Lower lobe of right lung (tissue), 2 donors: Measurements from ENCODE around the gene TENM3. TPM values are rescaled to one million over a fixed set of nuclear protein-coding genes. Genes with fewer than 3 reads are reported as not detected.

Source experiments
- ATAC-seq, 2 donors: fragments of 200-7000 bp; cut with Tn5 transposase; one replicate each; pipeline ENCODE4 v1.9.1; 2020 to 2022; ENCODE audit warnings: mild to moderate bottlenecking in 2 of 2, moderate library complexity in 2 of 2
- DNase-seq: peaks from one replicate; pipeline ENCODE4 v3.0.0-alpha.2; 2020
- H3K27ac ChIP-seq: fragments of 200-600 bp; one replicate; pipeline ENCODE4 v1.8.0; 2022
- H3K27me3 ChIP-seq: fragments of 200-600 bp; one replicate; pipeline ENCODE4 v1.8.0; 2022; ENCODE audit warnings: low read depth
- H3K36me3 ChIP-seq: fragments of 200-600 bp; one replicate; pipeline ENCODE4 v1.8.0; 2022; ENCODE audit warnings: mild to moderate bottlenecking
- H3K4me1 ChIP-seq: fragments of 200-600 bp; one replicate; pipeline ENCODE4 v1.8.0; 2022
- H3K4me3 ChIP-seq: fragments of 200-600 bp; one replicate; pipeline ENCODE4 v1.8.0; 2022; ENCODE audit warnings: mild to moderate bottlenecking
- H3K9me3 ChIP-seq: fragments of 200-600 bp; one replicate; pipeline ENCODE4 v1.8.0; 2022
- CTCF ChIP-seq: fragments of 200-600 bp; IDR thresholded peaks from one replicate; pipeline ENCODE4 v1.8.0; 2022; ENCODE audit warnings: antibody characterized with exemption, mild to moderate bottlenecking
- intact Hi-C: fragments of 100-400 bp; cut with DNase I; formaldehyde crosslinking; loops from one replicate; pipeline ENCODE4 v1.11.0; 2022
- total RNA-seq: library from RNA; stranded (reverse); fragmentation: NEBNext Ultra II Directional; extraction: Animal tissue kit (Norgen Biotek cat#: 25700); gene quantifications from one replicate; pipeline ENCODE4 v1.2.1, GENCODE V29; 2021
- donor health status: DM: no; HTN: yes; CAD: no; lungs with severe emphysema.

The TENM3 gene
- total RNA-seq, 1 donor from 2014 or later, result 1.9 TPM

GRCh38 chr4:182513587-182514291 lies 270.5 kb downstream of the TENM3 start:
- Histone ChIP-seq H3K4me1 (no peaks in the 10 kb centered on the region), H3K9me3 (no peaks in the 10 kb centered on the region), H3K4me3 (no peak overlapping the region), H3K27me3 (no peaks in the 10 kb centered on the region), H3K27ac (no peak overlapping the region), H3K36me3 (no peaks in the 10 kb centered on the region)
- no peak for DNase-seq
- intact Hi-C loops, result no loop called here
- TF ChIP-seq CTCF, result no peak
- ATAC-seq, result no peak

- ATAC-seq (no peak), DNase-seq (no peak)
- Histone ChIP-seq H3K4me1 (no peaks in the 10 kb centered on the region), H3K27ac (no peak overlapping the region), H3K9me3 (no peaks in the 10 kb centered on the region), H3K36me3 (no peaks in the 10 kb centered on the region), H3K27me3 (no peaks in the 10 kb centered on the region), H3K4me3 (no peak overlapping the region)
- TF ChIP-seq CTCF, result no peak
- intact Hi-C loops, result no loop called here
These were observed 275.2 kb downstream of the TENM3 start for GRCh38 chr4:182518421-182518820.

- H3K4me1 ChIP-seq, result no peaks in the 10 kb centered on the region
- H3K27me3 ChIP-seq, result no peaks in the 10 kb centered on the region
- H3K27ac ChIP-seq, result no peak overlapping the region
- no peak overlapping the region for H3K4me3 ChIP-seq
- no peak for DNase-seq
- TF ChIP-seq CTCF, result no peak
- intact Hi-C loops, result no loop called here
- H3K36me3 ChIP-seq, result no peaks in the 10 kb centered on the region
- ATAC-seq, result no peak
- no peaks in the 10 kb centered on the region for H3K9me3 ChIP-seq
These were observed 276.3 kb downstream of the TENM3 start for GRCh38 chr4:182519528-182519927.

GRCh38 chr4:182521011-182521410 lies 277.8 kb downstream of the TENM3 start:
- no peak for DNase-seq
- Histone ChIP-seq H3K4me3 (no peak overlapping the region), H3K27ac (no peak overlapping the region), H3K36me3 (no peaks in the 10 kb centered on the region), H3K9me3 (no peaks in the 10 kb centered on the region), H3K4me1 (no peaks in the 10 kb centered on the region), H3K27me3 (no peaks in the 10 kb centered on the region)
- no peak for ATAC-seq
- intact Hi-C loops, result no loop called here
- no peak for TF ChIP-seq CTCF

- no peaks in the 10 kb centered on the region for H3K36me3 ChIP-seq
- no peak for DNase-seq
- no peak overlapping the region for H3K4me3 ChIP-seq
- H3K27ac ChIP-seq, result no peak overlapping the region
- TF ChIP-seq CTCF, result no peak
- intact Hi-C loops, result no loop called here
- no peaks in the 10 kb centered on the region for H3K9me3 ChIP-seq
- H3K4me1 ChIP-seq, result no peaks in the 10 kb centered on the region
- H3K27me3 ChIP-seq, result no peaks in the 10 kb centered on the region
- no peak for ATAC-seq
These were observed 285.6 kb downstream of the TENM3 start for GRCh38 chr4:182528819-182529218.
